ENCODE data around the gene CBS. TPM values are rescaled to one million over a fixed set of nuclear protein-coding genes. Genes with fewer than 3 reads are reported as not detected.

CBS gene
- total and polyA plus RNA-seq, 4 donors = 70.9 to 212 (median 129) TPM

DNA sequence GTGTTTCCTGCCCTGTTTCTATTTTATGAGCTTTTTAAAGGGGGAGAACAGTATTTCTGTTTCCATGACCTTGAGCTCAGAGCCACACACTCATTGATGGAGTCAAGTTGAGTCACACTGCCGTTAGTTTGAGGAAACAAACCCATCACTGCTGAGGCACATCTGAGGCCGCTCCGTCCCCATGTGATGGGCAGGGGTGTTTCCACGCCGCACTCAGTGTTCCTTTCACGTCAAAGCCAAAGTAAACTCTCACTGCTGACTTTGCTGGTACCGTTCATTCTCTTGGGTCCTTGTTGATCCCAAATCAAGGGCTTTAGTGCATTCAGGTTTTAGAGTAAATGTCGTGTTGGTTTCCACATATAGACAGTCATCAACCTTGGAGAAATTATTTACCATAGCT, 52.5 kb downstream of the CBS start:
- WGBS = 94% methylated on average over 8 of the region's 8 CpGs
- Histone ChIP-seq H3K36me3 (ENCODE audit: control insufficient read depth in 4 of 4, insufficient read depth in 3 of 4, low read depth in 1 of 4, low read length in 3 of 4) (peaks cover 9 to 59% (median 23%) of the 10 kb centered on the region in 4 donors), H3K9me3 (ENCODE audit: control insufficient read depth in 4 of 4, low read length in 3 of 4) (no peaks in the 10 kb centered on the region)

DNA sequence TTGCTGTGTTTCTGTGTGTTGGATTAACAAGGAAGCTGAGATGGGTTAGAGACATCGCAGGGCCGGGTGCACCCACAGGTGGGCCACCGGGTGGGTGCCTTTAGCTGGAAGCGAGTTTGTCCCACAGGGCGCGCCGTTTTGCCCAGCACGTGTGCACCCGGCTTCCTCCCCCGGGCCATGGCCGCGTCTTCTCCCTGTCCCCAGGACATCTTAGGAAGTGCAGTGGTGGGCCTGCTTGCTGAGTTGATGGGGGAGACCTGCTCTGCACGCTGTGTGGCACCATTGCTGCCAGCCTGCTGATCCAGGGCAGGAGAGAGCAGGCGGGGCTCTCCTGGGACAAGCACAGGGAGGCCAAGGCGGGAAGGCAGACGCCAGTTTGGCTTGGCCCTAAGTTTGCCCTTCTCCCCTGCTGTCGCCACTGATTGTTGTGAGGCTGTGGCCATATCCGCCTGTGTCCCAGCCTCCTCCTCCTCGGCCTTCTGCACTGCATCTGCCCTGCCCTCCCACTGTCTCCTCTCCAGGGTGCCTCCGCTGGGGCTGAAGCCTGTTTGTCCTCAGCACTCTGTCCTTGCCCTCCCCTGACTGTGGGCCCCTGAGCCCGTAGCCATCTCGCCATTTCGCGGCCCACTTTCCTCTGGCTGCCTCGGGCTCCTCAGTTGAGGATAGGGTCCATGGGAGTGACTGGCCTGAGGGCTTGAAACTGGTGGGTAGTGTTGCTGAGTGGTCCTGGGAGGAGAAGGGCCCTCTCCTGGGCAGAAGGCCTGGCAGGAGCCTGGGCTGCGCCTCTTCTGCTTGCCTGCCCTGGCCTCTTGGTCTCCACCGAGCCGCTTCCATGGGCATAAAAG, 53.7 kb downstream of the CBS start:
- peaks cover 6 to 52% (median 20%) of the 10 kb centered on the region in 4 donors for H3K36me3 ChIP-seq (ENCODE audit: control insufficient read depth in 4 of 4, insufficient read depth in 3 of 4, low read depth in 1 of 4, low read length in 3 of 4)
- TF ChIP-seq SP1 (IDR thresholded peaks at IDR 0.05) = no peak
- no peak for DNase-seq (ENCODE audit: low spot score)

More for the DNA sequence above, 52.5 kb downstream of the CBS start:
- H3K27me3 ChIP-seq (ENCODE audit: control insufficient read depth in 4 of 4, insufficient read depth in 4 of 4, low read length in 3 of 4) = no peaks in the 10 kb centered on the region
- TF ChIP-seq, protein P1, sequence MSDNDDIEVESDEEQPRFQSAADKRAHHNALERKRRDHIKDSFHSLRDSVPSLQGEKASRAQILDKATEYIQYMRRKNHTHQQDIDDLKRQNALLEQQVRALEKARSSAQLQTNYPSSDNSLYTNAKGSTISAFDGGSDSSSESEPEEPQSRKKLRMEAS (IDR thresholded peaks at IDR 0.05) = no peak
- no peak for TF ChIP-seq HNF4A (conservative IDR thresholded peaks at IDR 0.05)
- no peak for TF ChIP-seq NR2F2 (IDR thresholded peaks at IDR 0.05)
- TF ChIP-seq, protein P2, sequence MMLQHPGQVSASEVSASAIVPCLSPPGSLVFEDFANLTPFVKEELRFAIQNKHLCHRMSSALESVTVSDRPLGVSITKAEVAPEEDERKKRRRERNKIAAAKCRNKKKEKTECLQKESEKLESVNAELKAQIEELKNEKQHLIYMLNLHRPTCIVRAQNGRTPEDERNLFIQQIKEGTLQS (IDR thresholded peaks at IDR 0.05) = no peak
- TF ChIP-seq FOXA1 (IDR thresholded peaks at IDR 0.05) = no peak
- TF ChIP-seq, protein P3, sequence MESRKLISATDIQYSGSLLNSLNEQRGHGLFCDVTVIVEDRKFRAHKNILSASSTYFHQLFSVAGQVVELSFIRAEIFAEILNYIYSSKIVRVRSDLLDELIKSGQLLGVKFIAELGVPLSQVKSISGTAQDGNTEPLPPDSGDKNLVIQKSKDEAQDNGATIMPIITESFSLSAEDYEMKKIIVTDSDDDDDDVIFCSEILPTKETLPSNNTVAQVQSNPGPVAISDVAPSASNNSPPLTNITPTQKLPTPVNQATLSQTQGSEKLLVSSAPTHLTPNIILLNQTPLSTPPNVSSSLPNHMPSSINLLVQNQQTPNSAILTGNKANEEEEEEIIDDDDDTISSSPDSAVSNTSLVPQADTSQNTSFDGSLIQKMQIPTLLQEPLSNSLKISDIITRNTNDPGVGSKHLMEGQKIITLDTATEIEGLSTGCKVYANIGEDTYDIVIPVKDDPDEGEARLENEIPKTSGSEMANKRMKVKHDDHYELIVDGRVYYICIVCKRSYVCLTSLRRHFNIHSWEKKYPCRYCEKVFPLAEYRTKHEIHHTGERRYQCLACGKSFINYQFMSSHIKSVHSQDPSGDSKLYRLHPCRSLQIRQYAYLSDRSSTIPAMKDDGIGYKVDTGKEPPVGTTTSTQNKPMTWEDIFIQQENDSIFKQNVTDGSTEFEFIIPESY (IDR thresholded peaks at IDR 0.05) = no peak
- no peak for TF ChIP-seq FOXA2 (IDR thresholded peaks at IDR 0.05)
- no peak overlapping the region for H3K4me3 ChIP-seq (ENCODE audit: low read depth in 1 of 3, low read length in 3 of 3)
- no peaks in the 10 kb centered on the region for H3K4me1 ChIP-seq (ENCODE audit: control insufficient read depth in 4 of 4, insufficient read depth in 4 of 4, low read length in 3 of 4)
- DNase-seq (ENCODE audit: low spot score) = no peak
- H3K9ac ChIP-seq (ENCODE audit: low read depth in 1 of 2, low read length in 2 of 2) = no peak overlapping the region
- no peak overlapping the region for H3K27ac ChIP-seq (ENCODE audit: low read depth in 1 of 2, low read length in 2 of 2)

DNA sequence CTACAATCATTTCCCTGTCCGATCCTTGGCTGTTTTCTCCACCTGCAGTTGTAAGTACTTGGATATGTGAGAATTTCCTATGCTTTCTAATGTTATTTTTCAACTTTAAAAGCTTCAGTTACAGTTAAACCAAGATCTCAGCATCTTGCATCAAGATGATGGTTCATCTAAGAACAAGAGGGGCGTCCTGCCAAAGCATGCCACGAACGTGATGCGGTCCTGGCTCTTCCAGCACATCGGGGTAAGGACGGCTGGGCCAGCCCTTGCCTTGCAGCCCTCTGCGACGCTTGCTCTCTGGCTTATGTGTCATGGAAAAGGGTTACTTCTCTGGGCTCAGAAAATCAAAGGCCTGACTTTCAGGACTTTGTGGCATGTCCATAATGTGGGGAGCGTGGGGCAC, 54.4 kb downstream of the CBS start:
- no peaks in the 10 kb centered on the region for H3K9me3 ChIP-seq (ENCODE audit: control insufficient read depth in 4 of 4, low read length in 3 of 4)

More for the DNA sequence above, 53.7 kb downstream of the CBS start:
- 97% methylated on average over 28 of the region's 28 CpGs for WGBS
- Histone ChIP-seq H3K9me3 (ENCODE audit: control insufficient read depth in 4 of 4, low read length in 3 of 4) (no peaks in the 10 kb centered on the region), H3K9ac (ENCODE audit: low read depth in 1 of 2, low read length in 2 of 2) (no peak overlapping the region), H3K27me3 (ENCODE audit: control insufficient read depth in 4 of 4, insufficient read depth in 4 of 4, low read length in 3 of 4) (no peaks in the 10 kb centered on the region), H3K4me3 (ENCODE audit: low read depth in 1 of 3, low read length in 3 of 3) (no peak overlapping the region), H3K4me1 (ENCODE audit: control insufficient read depth in 4 of 4, insufficient read depth in 4 of 4, low read length in 3 of 4) (no peaks in the 10 kb centered on the region), H3K27ac (ENCODE audit: low read depth in 1 of 2, low read length in 2 of 2) (no peak overlapping the region)

More for the DNA sequence above, 54.4 kb downstream of the CBS start:
- no peak overlapping the region for H3K9ac ChIP-seq (ENCODE audit: low read depth in 1 of 2, low read length in 2 of 2)
- no peaks in the 10 kb centered on the region for H3K27me3 ChIP-seq (ENCODE audit: control insufficient read depth in 4 of 4, insufficient read depth in 4 of 4, low read length in 3 of 4)
- H3K36me3 ChIP-seq (ENCODE audit: control insufficient read depth in 4 of 4, insufficient read depth in 3 of 4, low read depth in 1 of 4, low read length in 3 of 4) = peaks cover 10 to 59% (median 23%) of the 10 kb centered on the region in 4 donors
- H3K27ac ChIP-seq (ENCODE audit: low read depth in 1 of 2, low read length in 2 of 2) = no peak overlapping the region
- no peak for TF ChIP-seq EGR1 (IDR thresholded peaks at IDR 0.05; ENCODE audit: low read depth in 2 of 2)
- TF ChIP-seq, protein P4, sequence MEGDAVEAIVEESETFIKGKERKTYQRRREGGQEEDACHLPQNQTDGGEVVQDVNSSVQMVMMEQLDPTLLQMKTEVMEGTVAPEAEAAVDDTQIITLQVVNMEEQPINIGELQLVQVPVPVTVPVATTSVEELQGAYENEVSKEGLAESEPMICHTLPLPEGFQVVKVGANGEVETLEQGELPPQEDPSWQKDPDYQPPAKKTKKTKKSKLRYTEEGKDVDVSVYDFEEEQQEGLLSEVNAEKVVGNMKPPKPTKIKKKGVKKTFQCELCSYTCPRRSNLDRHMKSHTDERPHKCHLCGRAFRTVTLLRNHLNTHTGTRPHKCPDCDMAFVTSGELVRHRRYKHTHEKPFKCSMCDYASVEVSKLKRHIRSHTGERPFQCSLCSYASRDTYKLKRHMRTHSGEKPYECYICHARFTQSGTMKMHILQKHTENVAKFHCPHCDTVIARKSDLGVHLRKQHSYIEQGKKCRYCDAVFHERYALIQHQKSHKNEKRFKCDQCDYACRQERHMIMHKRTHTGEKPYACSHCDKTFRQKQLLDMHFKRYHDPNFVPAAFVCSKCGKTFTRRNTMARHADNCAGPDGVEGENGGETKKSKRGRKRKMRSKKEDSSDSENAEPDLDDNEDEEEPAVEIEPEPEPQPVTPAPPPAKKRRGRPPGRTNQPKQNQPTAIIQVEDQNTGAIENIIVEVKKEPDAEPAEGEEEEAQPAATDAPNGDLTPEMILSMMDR (IDR thresholded peaks at IDR 0.05; ENCODE audit: low read depth, low read length, missing input control) = no peak
- TF ChIP-seq, protein P1 (IDR thresholded peaks at IDR 0.05) = no peak
- no peak for DNase-seq (ENCODE audit: low spot score)
- H3K4me3 ChIP-seq (ENCODE audit: low read depth in 1 of 3, low read length in 3 of 3) = no peak overlapping the region
- H3K4me1 ChIP-seq (ENCODE audit: control insufficient read depth in 4 of 4, insufficient read depth in 4 of 4, low read length in 3 of 4) = no peaks in the 10 kb centered on the region
- 97% methylated on average over 10 of the region's 10 CpGs for WGBS

Measured in liver (tissue), 9 donors.